CD4-positive, alpha-beta T cell treated with Interleukin-6 at 100 ng/mL for 8 hours (primary cell): ENCODE data around the gene MRM3.
A peak's percentile ranks its signal among the peaks of the same experiment; 100 is the strongest.
"Not testable (repeated sequence)": the region's sequence is repeated elsewhere in the genome, so short reads cannot be mapped to it uniquely, and the experiment has no call there.

Experiments used
- DNase-seq: peaks from one replicate; pipeline ENCODE4 v3.0.0-alpha.2; 2020; ENCODE audit warnings: mixed read lengths, low spot score

Gene MRM3

GRCh38 chr17:826778-827177 is 44.6 kb downstream of the MRM3 start:
- DNase-seq: no peak

- DNase-seq: no peak
Measured at GRCh38 chr17:828761-829160, 46.6 kb downstream of the MRM3 start.

DNA sequence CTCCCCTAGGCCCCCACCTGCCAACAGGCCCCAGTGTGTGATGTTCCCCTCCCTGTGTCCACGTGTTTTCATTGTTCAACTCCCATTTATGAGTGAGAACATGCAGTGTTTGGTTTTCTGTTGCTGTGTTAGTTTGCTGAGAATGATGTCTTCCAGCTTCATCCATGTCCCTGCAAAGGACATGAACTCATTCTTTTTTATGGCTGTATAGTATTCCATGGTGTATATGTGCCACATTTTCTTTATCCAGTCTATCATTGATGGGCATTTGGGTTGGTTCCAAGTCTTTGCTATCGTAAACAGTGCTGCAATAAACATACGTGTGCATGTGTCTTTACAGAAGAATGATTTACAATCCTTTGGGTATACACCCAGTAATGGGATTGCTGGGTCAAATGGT is 47.5 kb downstream of the MRM3 start:
- not testable (repeated sequence) for DNase-seq

- no peak for DNase-seq
Measured at GRCh38 chr17:830381-830780, 48.2 kb downstream of the MRM3 start.

GRCh38 chr17:830950-831349 is 48.8 kb downstream of the MRM3 start:
- no peak for DNase-seq

DNA sequence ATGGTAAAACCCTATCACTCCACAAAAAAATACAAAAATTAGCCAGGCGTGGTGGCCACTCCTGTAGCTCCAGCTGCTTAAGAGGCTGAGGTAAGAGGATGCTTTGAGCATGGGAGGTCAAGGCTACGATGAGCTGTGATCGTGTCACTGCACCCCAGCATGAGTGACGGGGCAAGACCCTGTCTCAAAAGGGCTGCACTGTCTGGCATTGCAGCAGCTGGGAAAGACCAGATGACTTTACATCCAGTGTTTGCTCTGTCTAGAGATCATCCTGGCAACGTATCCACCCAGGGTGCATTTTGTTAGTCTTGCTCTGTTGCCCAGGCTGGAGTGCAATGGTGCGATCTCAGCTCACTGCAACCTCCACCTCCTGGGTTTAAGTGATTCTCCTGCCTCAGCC is 52.0 kb downstream of the MRM3 start:
- DNase-seq: no peak

DNA sequence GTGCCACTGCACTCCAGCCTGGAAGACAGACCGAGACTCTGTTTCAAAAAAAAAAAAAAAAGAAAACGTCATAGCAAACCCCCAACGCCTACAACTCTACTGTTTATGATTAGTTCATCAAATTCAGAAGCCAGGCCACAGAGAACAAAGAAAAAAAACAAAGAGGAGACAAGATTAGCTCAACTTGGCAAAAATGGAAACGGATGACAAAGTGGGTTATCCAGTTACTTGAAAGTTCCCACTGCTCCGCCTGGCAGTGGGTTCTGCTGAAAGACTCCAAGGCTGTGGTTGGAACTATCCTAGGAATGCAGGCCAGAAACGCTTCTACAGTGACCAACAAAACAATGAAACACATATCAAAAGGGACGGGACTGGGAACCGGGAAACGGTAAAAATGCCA is 53.1 kb downstream of the MRM3 start:
- DNase-seq: no peak

GRCh38 chr17:835721-836120 is 53.6 kb downstream of the MRM3 start:
- DNase-seq: not testable (repeated sequence)

GRCh38 chr17:836151-836550 is 54.0 kb downstream of the MRM3 start:
- no peak for DNase-seq

GRCh38 chr17:838486-838885 is 56.3 kb downstream of the MRM3 start:
- no peak for DNase-seq

- peak; percentile 12 for DNase-seq
Measured at GRCh38 chr17:841313-841712, 59.2 kb downstream of the MRM3 start.
